Measurements from ENCODE around the gene ENTPD8. TPM values are rescaled to one million over a fixed set of nuclear protein-coding genes. Genes with fewer than 3 reads are reported as not detected.

The ENTPD8 gene
- polyA plus RNA-seq, 1 donor from 2014 or later: not detected

- Mint-ChIP-seq H3K4me1 (no peaks in the 10 kb centered on the region), H3K27me3 (peaks cover 4% of the 10 kb centered on the region), H3K4me3 (no peak overlapping the region), H3K9me3 (no peaks in the 10 kb centered on the region), H3K36me3 (no peaks in the 10 kb centered on the region), H3K27ac (no peak overlapping the region)
Measured at GRCh38 chr9:137435980-137436760, 5.0 kb downstream of the ENTPD8 start.

DNA sequence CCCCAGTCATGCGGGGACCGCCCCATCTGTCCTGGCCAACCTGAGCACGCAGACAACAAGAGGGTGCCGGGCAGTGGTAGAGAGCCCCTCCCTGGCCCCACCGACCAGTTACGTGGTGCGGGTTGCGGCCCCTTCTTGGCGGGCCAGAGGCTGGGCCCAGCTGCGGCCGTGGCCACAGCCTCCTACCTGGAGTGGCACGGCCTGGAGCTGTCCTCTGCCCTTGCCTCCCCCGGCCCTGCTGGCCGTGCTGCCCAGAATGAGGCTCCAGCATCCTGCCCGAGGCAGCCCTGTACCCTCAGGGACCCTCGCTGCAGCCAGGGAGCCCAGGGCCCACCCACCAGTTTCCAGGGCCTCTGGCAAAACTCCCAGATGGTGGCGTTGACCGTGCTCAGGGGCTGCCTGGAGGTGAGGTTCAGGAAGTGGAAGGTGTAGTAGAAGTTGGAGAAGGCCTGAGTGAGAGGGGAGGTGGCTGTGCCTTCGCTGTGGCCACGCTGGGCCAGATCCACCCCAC is 5.7 kb downstream of the ENTPD8 start:
- Mint-ChIP-seq H3K4me1 (peaks cover 0 to under 1% (median 0%) of the 10 kb centered on the region in 3 donors), H3K36me3 (no peaks in the 10 kb centered on the region), H3K27ac (no peak overlapping the region), H3K4me3 (no peak overlapping the region), H3K27me3 (peaks cover 5% of the 10 kb centered on the region), H3K9me3 (no peaks in the 10 kb centered on the region)

DNA sequence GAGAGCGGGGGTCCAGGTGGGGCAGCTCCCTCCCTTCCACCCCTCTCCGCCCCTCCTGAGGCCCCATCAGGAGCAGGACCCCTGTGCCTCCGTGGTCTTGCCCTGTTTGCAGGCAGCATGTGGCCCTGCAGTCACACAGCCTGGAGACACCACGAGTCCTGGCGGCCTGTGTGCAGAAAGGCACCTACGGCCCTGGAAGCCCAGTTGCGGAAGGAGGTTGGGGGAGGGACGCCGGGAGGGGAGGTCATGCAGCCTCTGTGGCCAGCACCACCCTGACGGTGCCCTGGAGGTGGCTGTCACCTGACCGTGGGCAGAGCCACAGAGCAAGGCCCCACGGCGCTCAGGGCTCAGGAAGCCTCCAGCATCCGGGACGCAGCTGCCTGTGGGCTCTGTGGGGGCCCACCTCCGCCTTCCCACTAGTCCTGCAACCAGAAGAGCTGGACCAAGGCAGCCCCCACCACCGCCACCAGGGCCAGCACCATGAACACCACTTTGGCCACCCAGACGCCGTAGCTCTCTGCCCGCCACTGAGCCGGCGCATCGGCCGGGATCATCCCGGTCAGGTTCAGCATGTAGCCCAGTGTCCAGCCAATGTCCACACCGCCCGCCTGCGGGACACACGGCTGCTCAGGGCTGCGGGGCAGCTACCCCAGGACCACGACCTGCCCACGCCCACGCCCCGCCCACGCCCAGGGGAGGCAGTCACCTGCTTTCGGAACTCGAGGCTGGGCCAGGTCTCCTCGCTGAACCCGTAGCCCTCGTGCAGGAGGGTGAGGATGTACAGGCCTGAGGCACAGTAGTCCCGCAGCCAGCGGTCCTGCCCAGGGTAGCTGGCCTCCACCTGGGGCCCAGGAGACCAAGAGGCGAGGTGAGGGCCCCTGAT is 6.4 kb downstream of the ENTPD8 start:
- Mint-ChIP-seq H3K4me1 (peaks cover 0 to 2% (median 0%) of the 10 kb centered on the region in 3 donors), H3K27me3 (peaks cover 5% of the 10 kb centered on the region), H3K9me3 (no peaks in the 10 kb centered on the region), H3K4me3 (no peak overlapping the region), H3K27ac (no peak overlapping the region), H3K36me3 (no peaks in the 10 kb centered on the region)

DNA sequence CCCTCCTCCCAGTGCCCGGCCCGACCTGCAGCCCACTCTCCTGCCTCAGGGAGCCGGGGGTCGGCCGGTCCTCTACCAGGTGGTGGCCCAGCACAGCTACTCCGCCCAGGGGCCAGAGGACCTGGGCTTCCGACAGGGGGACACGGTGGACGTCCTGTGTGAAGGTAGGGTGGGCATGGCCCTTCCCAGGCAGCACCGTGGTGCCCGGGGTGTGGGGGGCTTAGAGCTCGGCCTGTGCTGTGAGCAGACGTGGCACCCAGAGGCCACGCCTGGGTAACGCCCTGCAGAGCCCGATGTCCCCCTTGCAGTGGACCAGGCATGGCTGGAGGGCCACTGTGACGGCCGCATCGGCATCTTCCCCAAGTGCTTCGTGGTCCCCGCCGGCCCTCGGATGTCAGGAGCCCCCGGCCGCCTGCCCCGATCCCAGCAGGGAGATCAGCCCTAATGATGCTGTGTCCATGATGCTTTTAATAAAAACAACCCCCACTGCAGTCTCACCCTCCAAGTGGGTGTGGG is 7.2 kb downstream of the ENTPD8 start:
- Mint-ChIP-seq H3K27ac (no peak overlapping the region), H3K27me3 (peaks cover 2% of the 10 kb centered on the region), H3K36me3 (no peaks in the 10 kb centered on the region), H3K4me1 (peaks cover 0 to 2% (median 0%) of the 10 kb centered on the region in 3 donors), H3K9me3 (no peaks in the 10 kb centered on the region), H3K4me3 (no peak overlapping the region)

DNA sequence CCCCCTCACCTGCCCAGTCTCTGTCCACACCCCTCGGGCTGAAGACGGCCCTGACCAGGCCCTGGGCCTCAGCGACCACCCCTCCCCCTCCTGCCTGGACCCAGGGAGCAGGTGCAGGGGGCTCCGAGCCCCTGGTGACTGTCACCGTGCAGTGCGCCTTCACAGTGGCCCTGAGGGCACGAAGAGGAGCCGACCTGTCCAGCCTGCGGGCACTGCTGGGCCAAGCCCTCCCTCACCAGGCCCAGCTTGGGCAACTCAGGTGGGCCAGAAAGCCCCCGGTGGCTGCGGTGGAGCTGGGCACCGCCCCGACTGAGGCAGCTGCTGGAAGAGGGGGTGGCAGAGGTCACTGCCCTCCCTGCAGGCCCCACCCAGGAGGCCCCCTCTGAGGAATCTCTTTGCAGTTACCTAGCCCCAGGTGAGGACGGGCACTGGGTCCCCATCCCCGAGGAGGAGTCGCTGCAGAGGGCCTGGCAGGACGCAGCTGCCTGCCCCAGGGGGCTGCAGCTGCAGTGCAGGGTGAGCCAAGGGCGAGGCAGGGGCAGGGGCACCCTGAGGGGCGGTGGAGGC is 7.7 kb downstream of the ENTPD8 start:
- no peaks in the 10 kb centered on the region for H3K36me3 Mint-ChIP-seq
- H3K4me3 Mint-ChIP-seq: no peak overlapping the region
- H3K27me3 Mint-ChIP-seq: peaks cover 4% of the 10 kb centered on the region
- H3K4me1 Mint-ChIP-seq: peaks cover 0 to 2% (median 0%) of the 10 kb centered on the region in 3 donors
- no peaks in the 10 kb centered on the region for H3K9me3 Mint-ChIP-seq
- H3K27ac Mint-ChIP-seq: no peak overlapping the region

DNA sequence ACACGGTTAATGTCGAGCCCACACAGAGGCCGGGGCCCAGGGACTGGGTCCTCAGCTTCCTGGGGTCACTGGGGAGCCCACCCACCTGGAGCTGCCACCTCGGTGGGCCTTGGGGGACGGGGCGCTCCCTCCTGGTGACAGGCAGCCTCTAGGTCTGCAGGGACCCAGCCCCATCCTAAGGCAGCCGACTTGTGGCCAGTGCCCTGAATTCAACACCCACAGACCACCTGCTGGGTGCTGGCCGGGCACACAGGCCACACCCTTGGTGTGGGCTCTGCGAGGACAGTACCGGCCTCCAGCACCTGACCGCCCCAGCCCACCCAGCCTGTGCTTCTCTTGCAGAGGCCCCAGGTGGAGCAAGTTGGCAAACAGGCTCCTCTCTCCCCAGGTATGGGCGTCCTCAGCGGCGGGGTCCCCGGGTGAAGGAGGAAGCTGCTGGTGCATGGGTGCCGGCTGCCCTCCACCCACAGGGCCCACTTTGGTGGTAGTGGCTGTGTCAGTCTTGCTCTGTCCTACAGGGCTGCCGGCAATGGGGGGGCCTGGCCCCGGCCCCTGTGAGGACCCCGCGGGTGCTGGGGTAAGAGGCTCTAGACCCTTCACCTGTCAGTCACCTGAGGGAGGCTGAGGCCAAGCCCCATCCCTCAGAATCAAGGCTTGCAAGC is 8.3 kb downstream of the ENTPD8 start:
- Mint-ChIP-seq H3K4me3 (no peak overlapping the region), H3K9me3 (no peaks in the 10 kb centered on the region), H3K27ac (no peak overlapping the region), H3K36me3 (no peaks in the 10 kb centered on the region), H3K4me1 (peaks cover 0 to 2% (median 0%) of the 10 kb centered on the region in 3 donors), H3K27me3 (peaks cover 4% of the 10 kb centered on the region)

- H3K4me3 Mint-ChIP-seq: no peak overlapping the region
- H3K27me3 Mint-ChIP-seq: peaks cover 4% of the 10 kb centered on the region
- peaks cover 0 to 2% (median 0%) of the 10 kb centered on the region in 3 donors for H3K4me1 Mint-ChIP-seq
- no peaks in the 10 kb centered on the region for H3K9me3 Mint-ChIP-seq
- H3K27ac Mint-ChIP-seq: no peak overlapping the region
- no peaks in the 10 kb centered on the region for H3K36me3 Mint-ChIP-seq
Measured at GRCh38 chr9:137431416-137431931, 9.7 kb downstream of the ENTPD8 start.

- H3K36me3 Mint-ChIP-seq: no peaks in the 10 kb centered on the region
- peaks cover 0 to 2% (median 0%) of the 10 kb centered on the region in 3 donors for H3K4me1 Mint-ChIP-seq
- H3K4me3 Mint-ChIP-seq: peak overlapping the region in 1 of 4 donors; percentile 63
- H3K27me3 Mint-ChIP-seq: peaks cover 4% of the 10 kb centered on the region
- H3K9me3 Mint-ChIP-seq: no peaks in the 10 kb centered on the region
- H3K27ac Mint-ChIP-seq: no peak overlapping the region
Measured at GRCh38 chr9:137430723-137431415, 10.3 kb downstream of the ENTPD8 start.

- Mint-ChIP-seq H3K36me3 (no peaks in the 10 kb centered on the region), H3K27ac (no peak overlapping the region), H3K4me1 (peaks cover 0 to 2% (median 0%) of the 10 kb centered on the region in 3 donors), H3K9me3 (no peaks in the 10 kb centered on the region), H3K4me3 (peak overlapping the region in 2 of 4 donors; percentile 43 to 63), H3K27me3 (peaks cover 4% of the 10 kb centered on the region)
Measured at GRCh38 chr9:137429974-137430722, 11.0 kb downstream of the ENTPD8 start.

GRCh38 chr9:137429546-137429890 is 11.6 kb downstream of the ENTPD8 start:
- Mint-ChIP-seq H3K36me3 (no peaks in the 10 kb centered on the region), H3K9me3 (no peaks in the 10 kb centered on the region), H3K4me3 (peak overlapping the region in 3 of 4 donors; percentile 49 to 65 (median 58)), H3K27me3 (peaks cover 4% of the 10 kb centered on the region), H3K4me1 (peaks cover 3 to 7% (median 6%) of the 10 kb centered on the region in 3 donors), H3K27ac (no peak overlapping the region)

DNA sequence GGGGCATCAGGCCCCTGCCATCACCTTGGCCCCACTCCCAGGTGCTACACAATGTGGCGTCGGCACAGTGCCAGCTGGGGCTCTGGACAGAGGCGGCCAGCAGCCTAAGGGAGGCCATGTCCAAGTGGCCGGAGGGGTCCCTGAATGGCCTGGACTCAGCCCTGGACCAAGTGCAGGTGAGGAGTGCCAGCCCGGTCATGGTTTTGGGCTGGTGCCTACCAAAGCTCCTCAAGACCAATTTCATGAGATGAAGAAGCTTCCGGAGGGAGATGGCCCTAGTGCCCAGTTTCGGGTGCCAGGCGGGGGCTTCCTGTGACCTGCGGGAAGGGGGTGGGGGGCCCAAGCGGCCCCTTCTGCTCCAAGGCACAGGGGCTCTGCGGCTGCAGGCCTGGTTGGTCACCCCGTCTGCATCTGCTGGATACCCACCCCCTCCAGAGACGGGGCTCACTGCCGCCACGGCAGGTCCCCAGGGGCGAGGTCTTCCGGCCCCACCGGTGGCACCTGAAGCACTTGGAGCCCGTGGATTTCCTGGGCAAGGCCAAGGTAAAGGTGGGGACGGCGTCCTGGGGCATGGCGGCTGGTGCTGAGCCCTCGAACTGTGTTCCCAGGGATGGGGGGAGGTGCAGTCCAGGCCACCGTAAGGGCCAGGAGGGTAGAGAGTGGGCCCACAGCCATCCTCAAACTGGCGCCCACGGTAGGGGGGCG is 12.2 kb downstream of the ENTPD8 start:
- H3K4me1 Mint-ChIP-seq: peaks cover 5 to 9% (median 9%) of the 10 kb centered on the region in 3 donors
- no peaks in the 10 kb centered on the region for H3K9me3 Mint-ChIP-seq
- no peak overlapping the region for H3K27ac Mint-ChIP-seq

GRCh38 chr9:137428311-137428630 is 12.9 kb downstream of the ENTPD8 start:
- Mint-ChIP-seq H3K4me3 (peak overlapping the region in 2 of 4 donors; percentile 43 to 45), H3K27me3 (peaks cover 4% of the 10 kb centered on the region), H3K9me3 (no peaks in the 10 kb centered on the region), H3K36me3 (no peaks in the 10 kb centered on the region), H3K27ac (no peak overlapping the region), H3K4me1 (peaks cover 5 to 9% (median 9%) of the 10 kb centered on the region in 3 donors)

More for the DNA sequence above, 12.2 kb downstream of the ENTPD8 start:
- Mint-ChIP-seq H3K4me3 (peak overlapping the region in 3 of 4 donors; percentile 58 to 75 (median 65)), H3K36me3 (no peaks in the 10 kb centered on the region), H3K27me3 (peaks cover 4% of the 10 kb centered on the region)

Data from IgD-negative memory B cell (primary cell).